Sigmoid colon (tissue), 4 donors: ENCODE measurements around the gene CDH23.

Source experiments
- POLR2A ChIP-seq, 2 donors: fragments of 450-650 bp; IDR thresholded peaks; one replicate each; pipeline ENCODE4 v1.6.1; 2016; ENCODE audit warnings: antibody characterized with exemption in 2 of 2, mild to moderate bottlenecking in 2 of 2, moderate library complexity in 2 of 2
- POLR2AphosphoS5 ChIP-seq, 4 donors: sonication (generic); formaldehyde crosslinking; IDR thresholded peaks; one replicate each; pipeline ENCODE4 v1.6.1; 2017; ENCODE audit warnings: antibody characterized with exemption in 4 of 4
- TF ChIP-seq, protein P1 (sequence below), 4 experiments: fragments of 450-650 bp in 3 of 4; fragments of 200-600 bp in 1 of 4; IDR thresholded peaks; one replicate each; pipeline ENCODE4 v1.5.1; 2016 to 2019; ENCODE audit warnings: antibody characterized with exemption in 4 of 4, mild to moderate bottlenecking in 3 of 4, moderate library complexity in 2 of 4

DNA sequence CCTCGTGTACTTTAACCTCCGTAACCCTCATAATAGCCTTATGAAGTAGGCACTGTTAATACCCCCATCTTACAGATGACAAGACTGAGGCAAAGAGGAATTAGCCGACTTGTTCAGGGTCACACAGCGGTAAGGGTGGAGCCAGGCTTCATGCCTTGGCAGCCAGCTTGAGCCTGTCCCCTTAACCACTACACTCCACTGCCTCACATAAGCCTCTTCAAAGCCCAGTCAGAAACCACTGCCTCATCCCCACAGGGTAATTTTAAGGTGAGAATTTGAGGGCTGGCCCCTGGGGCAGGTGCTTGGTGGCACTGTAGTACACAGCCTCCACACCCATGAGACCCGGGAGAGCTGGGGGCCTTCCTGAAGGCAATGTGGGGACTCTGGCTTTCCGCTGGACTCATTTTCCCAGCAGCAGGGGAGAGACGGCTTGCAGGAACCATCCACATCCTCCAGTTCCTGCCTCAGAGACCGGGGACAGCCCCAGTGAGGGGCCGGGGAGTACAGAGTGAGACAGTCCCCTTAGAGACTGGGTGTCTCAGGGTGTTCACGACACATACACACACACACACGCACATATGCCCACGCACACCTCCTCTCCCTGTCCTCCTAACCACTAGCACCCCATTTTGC is 330.5 kb downstream of the CDH23 start:
- TF ChIP-seq POLR2A (IDR thresholded peaks at IDR 0.05) (no peak), POLR2AphosphoS5 (IDR thresholded peaks at IDR 0.05) (no peak)
- TF ChIP-seq, protein P1, sequence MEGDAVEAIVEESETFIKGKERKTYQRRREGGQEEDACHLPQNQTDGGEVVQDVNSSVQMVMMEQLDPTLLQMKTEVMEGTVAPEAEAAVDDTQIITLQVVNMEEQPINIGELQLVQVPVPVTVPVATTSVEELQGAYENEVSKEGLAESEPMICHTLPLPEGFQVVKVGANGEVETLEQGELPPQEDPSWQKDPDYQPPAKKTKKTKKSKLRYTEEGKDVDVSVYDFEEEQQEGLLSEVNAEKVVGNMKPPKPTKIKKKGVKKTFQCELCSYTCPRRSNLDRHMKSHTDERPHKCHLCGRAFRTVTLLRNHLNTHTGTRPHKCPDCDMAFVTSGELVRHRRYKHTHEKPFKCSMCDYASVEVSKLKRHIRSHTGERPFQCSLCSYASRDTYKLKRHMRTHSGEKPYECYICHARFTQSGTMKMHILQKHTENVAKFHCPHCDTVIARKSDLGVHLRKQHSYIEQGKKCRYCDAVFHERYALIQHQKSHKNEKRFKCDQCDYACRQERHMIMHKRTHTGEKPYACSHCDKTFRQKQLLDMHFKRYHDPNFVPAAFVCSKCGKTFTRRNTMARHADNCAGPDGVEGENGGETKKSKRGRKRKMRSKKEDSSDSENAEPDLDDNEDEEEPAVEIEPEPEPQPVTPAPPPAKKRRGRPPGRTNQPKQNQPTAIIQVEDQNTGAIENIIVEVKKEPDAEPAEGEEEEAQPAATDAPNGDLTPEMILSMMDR (IDR thresholded peaks at IDR 0.05), result no peak
